HFF-Myc (cell line): Measurements from ENCODE around the gene EVL.
"Not testable (repeated sequence)": the region's sequence is repeated elsewhere in the genome, so short reads cannot be mapped to it uniquely, and the experiment has no call there.

Source experiments
- DNase-seq: peaks from one replicate; pipeline ENCODE4 v3.0.0-alpha.2; 2011; ENCODE audit warnings: low read depth; ENCODE audit errors: extremely low read depth
- H3K4me3 ChIP-seq: replicated peaks from 2 replicates; pipeline ENCODE4 v1.5.1; 2011; ENCODE audit warnings: low read depth, mild to moderate bottlenecking, control low read depth, low read length
- TF ChIP-seq, protein P1 (sequence below): IDR thresholded peaks from 2 replicates; pipeline ENCODE4 v1.5.1; 2012; ENCODE audit warnings: mild to moderate bottlenecking, low read depth, low read length, control low read depth; ENCODE audit errors: missing control alignments

Gene EVL

GRCh38 chr14:100170880-100171279 lies 105.7 kb downstream of the EVL start:
- no peak overlapping the region for H3K4me3 ChIP-seq
- TF ChIP-seq, protein P1, sequence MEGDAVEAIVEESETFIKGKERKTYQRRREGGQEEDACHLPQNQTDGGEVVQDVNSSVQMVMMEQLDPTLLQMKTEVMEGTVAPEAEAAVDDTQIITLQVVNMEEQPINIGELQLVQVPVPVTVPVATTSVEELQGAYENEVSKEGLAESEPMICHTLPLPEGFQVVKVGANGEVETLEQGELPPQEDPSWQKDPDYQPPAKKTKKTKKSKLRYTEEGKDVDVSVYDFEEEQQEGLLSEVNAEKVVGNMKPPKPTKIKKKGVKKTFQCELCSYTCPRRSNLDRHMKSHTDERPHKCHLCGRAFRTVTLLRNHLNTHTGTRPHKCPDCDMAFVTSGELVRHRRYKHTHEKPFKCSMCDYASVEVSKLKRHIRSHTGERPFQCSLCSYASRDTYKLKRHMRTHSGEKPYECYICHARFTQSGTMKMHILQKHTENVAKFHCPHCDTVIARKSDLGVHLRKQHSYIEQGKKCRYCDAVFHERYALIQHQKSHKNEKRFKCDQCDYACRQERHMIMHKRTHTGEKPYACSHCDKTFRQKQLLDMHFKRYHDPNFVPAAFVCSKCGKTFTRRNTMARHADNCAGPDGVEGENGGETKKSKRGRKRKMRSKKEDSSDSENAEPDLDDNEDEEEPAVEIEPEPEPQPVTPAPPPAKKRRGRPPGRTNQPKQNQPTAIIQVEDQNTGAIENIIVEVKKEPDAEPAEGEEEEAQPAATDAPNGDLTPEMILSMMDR: no peak
- no peak for DNase-seq

- no peak overlapping the region for H3K4me3 ChIP-seq
- TF ChIP-seq, protein P1: no peak
- DNase-seq: no peak
Observed at GRCh38 chr14:100172811-100173210, 107.6 kb downstream of the EVL start.

- DNase-seq: no peak
- no peak overlapping the region for H3K4me3 ChIP-seq
- TF ChIP-seq, protein P1: no peak
Observed at GRCh38 chr14:100173353-100173752, 108.1 kb downstream of the EVL start.

DNA sequence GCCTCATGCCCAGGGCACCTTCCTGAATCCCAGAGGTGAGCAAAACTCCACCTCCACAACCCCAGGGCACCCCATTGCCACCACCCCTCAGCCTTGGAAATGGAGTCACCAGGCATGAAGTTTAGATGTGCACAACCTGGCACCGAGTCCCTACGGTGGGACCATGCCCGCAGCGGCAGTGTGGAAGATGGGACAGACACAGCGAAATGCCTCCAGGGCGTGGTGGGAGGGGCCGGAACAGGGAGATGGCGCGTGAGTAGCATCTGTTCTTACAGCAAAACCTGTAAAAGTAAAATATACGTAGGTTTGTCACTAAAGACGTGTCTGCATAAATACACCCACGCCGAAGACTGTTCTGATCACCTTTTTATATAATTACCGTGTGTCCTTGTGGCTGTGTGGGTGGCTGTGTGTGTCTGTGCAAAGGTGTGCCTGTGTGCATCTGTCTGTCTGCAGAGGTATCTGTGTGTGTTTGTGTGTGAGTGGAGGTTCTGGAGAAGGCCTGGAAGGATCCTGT lies 111.6 kb downstream of the EVL start:
- no peak for DNase-seq
- H3K4me3 ChIP-seq: no peak overlapping the region
- TF ChIP-seq, protein P1: no peak

GRCh38 chr14:100178691-100179090 lies 113.5 kb downstream of the EVL start:
- no peak for DNase-seq
- H3K4me3 ChIP-seq: no peak overlapping the region
- TF ChIP-seq, protein P1: no peak

DNA sequence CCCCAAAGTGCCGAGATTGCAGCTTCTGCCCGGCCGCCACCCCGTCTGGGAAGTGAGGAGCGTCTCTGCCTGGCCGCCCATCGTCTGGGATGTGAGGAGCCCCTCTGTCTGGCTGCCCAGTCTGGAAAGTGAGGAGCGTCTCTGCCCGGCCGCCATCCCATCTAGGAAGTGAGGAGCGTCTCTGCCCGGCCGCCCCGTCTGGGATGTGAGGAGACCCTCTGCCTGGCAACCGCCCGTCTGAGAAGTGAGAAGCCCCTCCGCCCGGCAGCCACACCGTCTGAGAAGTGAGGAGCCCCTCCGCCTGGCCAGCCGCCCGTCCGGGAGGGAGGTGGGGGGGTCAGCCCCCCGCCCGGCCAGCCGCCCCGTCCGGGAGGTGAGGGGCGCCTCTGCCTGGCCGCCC lies 115.4 kb downstream of the EVL start:
- not testable (repeated sequence) for DNase-seq, H3K4me3 ChIP-seq

DNA sequence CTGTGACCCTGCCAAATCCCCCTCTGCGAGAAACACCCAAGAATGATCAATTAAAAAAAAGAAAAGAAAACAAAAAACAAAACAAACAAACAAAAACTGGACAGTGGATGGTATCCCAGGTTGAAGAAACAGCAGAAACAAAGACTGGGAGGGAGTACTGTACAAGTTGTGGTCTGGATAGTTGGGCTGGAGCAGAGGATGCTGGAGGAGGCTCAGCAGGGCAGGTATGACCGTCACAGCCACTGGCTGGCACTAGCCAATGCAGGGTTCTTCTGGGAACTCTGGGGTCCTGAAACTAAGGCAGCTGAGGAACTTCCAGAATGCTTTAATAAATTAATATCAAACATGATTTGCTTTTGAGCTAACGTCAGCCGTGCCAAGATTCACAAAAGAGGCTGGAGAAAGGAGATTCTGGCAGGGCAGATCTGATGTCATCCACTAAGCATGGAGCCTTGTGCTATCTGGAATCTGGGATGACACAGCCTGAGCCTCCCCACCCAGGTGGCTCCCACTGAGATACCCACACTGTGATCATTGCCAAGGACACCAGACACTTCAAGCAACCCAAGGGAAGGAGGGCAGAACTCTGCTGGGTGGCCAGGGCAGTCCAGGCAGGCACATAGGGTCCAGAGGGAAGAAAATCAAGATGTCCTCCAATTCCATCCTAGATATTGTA lies 116.8 kb downstream of the EVL start:
- not testable (repeated sequence) for H3K4me3 ChIP-seq, DNase-seq

DNA sequence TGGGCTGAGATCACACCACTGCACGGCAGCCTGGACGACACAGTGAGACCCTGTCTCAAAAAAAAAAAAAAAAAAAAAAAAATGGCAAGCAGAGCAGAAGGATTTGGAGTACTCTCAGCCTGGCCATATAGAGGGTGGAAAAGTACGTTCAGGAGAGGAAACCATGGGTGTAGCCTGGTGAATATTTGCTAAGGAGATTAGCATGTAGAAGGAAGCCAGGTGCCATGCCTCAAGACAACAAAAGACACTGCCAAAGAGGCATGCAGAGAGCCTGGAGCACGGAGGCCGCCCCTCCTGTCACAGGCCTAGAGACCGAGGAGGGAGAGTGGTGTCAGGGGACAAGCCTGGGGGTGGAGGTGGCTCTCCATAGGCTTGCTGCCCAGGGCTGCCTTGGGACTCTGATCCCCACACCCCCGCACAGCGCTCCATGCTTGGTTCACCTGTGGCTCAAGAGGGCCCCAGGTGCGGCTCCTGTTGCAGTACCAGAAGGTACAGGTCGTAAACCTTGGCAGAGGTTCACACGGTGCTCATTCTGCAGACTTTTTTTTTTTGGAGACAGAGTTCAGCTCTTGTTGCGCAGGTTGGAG lies 122.1 kb downstream of the EVL start:
- TF ChIP-seq, protein P1: no peak
- no peak overlapping the region for H3K4me3 ChIP-seq
- DNase-seq: no peak
